ENCODE data around the gene HOXB6.

DNA sequence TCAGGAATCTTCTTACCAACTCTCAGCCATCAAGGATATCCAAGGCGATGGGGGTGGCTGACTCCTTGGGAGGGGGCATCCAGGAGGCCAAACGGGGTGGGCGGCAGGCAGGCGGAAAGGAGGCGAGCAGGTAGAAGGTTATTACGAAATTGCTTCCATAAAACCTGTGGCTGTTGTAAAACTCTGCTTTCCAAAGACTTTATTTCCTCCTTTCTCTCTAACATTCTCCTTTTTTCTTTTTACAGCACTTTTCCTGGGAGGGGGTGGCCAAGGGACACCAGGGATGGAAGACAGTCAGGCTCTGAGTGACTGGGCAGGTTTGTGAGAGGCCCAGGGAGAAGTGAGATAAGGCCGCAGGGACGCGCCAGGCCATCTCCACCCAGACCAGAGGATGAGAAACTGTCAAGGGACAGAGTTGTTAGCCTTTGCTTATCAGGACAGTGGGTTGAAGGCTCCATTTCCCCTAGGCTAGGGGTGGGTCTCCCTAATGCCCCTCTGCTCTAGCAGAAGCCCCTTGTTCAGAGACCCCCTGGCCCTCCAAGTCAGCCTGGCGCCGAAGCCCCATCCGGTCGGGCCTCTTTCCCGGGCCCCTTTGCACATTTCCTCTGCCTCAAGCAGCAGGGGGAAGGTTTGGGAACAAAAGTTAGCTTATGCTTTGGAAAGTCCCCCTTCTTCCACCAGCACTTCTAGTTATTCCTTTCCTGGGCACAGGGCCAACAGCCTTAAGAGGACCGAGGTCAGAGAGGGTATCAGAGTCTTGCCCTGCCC lies 26.3 kb upstream of the HOXB6 start:
- TF ChIP-seq, protein P1, sequence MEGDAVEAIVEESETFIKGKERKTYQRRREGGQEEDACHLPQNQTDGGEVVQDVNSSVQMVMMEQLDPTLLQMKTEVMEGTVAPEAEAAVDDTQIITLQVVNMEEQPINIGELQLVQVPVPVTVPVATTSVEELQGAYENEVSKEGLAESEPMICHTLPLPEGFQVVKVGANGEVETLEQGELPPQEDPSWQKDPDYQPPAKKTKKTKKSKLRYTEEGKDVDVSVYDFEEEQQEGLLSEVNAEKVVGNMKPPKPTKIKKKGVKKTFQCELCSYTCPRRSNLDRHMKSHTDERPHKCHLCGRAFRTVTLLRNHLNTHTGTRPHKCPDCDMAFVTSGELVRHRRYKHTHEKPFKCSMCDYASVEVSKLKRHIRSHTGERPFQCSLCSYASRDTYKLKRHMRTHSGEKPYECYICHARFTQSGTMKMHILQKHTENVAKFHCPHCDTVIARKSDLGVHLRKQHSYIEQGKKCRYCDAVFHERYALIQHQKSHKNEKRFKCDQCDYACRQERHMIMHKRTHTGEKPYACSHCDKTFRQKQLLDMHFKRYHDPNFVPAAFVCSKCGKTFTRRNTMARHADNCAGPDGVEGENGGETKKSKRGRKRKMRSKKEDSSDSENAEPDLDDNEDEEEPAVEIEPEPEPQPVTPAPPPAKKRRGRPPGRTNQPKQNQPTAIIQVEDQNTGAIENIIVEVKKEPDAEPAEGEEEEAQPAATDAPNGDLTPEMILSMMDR (IDR thresholded peaks at IDR 0.05), result no peak
- TF ChIP-seq POLR2A (IDR thresholded peaks at IDR 0.05), result no peak

Data from adrenal gland (tissue), 5 donors.